ENCODE data around the gene SEPTIN1.
"Not testable (repeated sequence)": the region's sequence is repeated elsewhere in the genome, so short reads cannot be mapped to it uniquely, and the experiment has no call there.

SEPTIN1 gene

DNA sequence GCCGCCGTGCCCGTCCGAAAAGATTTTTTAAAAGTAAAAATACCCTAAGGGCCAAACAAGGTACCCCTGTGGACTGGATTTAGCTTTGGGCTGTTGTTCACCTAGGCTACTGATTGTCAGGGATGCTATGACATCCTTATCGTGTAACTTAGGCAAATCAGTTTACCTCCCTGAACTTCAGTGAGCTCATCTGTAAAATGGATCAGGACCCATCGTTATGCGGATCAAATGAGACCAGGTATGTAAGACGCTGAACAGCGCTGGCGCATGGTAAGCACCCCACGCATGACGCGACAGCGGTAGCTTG lies 24.4 kb upstream of the SEPTIN1 start:
- in situ Hi-C loops (cut with MboI; ENCODE audit: low sequenced_read_pairs) = loop anchor here (25.0 kb wide), 1 partner anchor 294 kb away; the partner anchor contains the start of genes GDPD3 and MAPK3

DNA sequence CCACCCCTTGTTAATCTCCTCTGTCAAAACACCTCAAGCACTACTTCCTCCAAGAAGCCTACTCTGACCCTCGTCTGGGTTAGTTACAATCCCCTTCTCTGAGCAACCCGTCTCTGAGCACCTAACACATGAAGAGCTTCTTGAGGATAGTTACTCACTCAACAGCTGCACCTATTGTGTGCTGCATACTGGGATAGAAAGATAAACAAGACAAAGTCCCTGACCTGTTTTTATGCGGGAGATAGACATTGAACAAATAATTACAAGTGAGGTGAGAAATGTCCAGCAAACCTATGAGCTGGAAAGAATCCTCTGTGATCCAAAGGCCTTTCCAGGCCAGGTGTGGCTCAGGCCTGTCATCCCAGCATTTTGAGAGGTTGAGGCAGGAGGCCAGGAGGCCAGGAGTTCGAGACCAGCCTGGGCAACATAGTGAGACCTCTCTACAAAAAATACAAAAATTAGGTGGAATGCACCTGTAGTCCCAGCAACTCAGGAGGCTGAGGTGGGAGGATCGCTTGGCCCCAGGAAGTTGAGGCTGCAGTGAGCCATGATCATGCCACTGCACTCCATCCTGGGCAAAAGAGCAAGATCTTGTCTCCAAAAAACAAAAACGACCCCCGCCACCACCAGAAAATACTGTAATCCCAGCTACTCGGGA lies 19.5 kb upstream of the SEPTIN1 start:
- in situ Hi-C loops (cut with MboI; ENCODE audit: low sequenced_read_pairs) = loop anchor here (5.0 to 25.0 kb wide), 2 partner anchors 50 to 290 kb away; partner anchors contain the start of genes GDPD3 and MAPK3

DNA sequence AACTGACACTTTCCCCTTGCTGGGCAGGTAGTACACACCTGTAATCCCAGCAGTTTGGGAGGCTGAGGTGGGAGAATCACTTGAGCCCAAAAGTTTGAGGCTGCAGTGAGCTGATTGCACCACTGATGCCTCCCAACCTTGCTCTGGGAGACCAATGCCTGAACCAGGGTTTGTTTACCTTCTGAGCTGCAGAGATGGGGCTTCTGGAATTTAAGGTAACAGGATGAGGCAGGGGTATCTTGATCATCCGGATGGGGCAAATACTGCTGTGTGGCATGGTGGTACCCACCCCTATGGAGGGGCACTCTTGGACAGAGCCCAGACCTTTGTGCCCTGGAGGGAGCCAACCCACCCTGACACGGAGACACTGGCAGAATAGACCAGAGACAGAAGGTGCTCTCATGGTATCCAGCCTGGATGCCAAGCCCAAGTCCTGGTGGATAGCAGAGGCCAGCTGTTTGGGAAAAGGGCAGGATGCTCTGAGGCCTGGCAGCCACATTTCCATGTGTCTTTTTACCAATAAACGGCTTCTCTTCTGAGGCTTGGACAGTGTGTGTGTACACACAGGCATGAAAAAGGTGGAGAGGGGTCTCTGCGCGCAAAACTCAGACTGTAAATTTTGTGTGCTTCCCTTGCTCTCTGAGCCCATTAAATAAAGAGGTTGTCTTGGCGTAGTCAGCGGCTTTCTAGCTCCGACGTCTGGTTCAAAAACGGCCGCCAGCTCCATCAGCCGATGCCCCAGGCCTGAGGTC lies 17.2 kb upstream of the SEPTIN1 start:
- in situ Hi-C loops (cut with MboI; ENCODE audit: low sequenced_read_pairs) = loop anchor here (5.0 to 25.0 kb wide), 2 partner anchors 47 to 287 kb away; partner anchors contain the start of genes GDPD3 and MAPK3

DNA sequence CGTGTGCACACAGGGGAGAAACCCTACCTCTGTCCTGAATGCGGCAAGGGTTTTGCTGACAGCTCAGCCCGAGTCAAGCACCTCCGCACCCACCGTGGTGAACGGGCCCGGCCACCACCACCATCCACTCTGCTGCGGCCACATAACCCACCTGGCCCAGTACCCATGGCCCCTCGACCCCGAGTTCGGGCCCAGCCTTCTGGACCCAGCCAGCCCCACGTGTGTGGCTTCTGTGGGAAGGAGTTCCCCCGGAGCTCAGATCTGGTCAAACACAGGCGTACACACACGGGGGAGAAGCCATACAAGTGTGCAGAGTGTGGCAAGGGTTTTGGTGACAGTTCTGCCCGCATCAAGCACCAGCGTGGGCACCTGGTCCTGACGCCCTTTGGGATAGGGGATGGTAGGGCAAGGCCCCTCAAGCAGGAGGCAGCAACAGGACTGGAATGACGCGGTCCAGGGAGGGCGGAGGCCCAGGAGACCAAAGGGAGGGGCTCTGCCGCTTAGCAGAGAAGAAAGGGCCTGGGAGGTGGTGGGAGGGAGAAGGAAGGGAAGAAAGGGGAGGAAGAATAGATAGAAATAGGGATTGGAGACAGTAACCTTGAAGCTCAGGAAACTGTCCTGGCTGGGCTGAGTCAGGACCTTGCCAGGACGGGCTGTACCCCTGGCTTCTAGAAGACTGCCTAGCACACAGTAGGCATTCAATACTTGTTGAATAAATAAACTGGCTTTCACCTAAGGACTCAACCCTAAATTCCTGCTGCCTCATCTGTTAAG lies 16.5 kb upstream of the SEPTIN1 start:
- in situ Hi-C loops (cut with MboI; ENCODE audit: low sequenced_read_pairs) = no loop called here

DNA sequence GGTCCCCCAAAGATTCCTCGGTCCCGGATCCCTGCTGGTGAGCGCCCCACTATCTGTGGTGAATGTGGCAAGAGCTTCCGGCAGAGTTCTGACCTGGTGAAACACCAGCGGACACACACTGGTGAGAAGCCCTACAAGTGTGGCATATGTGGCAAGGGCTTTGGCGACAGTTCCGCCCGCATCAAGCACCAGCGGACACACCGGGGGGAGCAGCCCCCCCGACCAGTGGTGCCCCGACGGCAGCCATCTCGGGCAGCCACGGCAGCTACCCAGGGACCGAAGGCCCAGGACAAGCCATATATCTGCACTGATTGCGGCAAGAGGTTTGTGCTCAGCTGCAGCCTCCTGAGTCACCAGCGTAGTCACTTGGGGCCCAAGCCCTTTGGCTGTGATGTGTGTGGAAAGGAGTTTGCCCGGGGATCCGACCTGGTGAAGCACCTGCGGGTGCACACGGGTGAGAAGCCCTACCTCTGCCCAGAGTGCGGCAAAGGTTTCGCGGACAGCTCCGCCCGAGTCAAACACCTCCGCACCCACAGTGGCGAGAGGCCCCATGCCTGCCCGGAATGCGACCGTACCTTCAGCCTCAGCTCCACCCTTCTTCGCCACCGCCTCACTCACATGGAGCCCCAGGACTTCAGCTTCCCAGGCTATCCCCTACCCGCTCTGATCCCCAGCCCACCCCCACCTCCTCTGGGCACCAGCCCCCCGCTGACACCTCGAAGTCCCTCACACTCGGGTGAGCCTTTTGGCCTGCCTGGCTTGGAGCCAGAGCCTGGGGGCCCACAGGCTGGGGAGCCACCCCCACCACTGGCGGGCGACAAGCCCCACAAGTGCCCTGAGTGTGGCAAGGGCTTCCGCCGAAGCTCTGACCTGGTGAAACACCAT lies 15.7 kb upstream of the SEPTIN1 start:
- in situ Hi-C loops (cut with MboI; ENCODE audit: low sequenced_read_pairs) = no loop called here

DNA sequence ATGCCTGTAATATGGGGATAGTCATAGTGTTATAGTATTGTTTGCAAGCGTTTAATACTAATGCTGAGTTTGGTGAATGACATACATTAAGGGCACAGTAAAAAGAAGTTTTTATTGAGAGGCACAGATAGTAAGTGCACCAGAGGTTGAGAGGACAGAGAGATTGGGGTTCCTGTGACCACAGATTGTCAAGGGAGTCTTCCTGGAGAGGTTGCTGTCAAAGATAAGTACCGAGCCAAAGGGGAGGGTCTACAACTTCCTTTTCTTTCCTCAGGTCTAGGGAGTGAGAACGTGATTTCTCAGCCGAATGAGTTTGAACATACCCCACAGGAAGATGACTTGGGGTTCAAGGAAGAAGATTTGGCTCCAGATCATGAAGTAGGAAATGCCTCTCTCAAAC lies 14.7 kb upstream of the SEPTIN1 start:
- in situ Hi-C loops (cut with MboI; ENCODE audit: low sequenced_read_pairs) = no loop called here

DNA sequence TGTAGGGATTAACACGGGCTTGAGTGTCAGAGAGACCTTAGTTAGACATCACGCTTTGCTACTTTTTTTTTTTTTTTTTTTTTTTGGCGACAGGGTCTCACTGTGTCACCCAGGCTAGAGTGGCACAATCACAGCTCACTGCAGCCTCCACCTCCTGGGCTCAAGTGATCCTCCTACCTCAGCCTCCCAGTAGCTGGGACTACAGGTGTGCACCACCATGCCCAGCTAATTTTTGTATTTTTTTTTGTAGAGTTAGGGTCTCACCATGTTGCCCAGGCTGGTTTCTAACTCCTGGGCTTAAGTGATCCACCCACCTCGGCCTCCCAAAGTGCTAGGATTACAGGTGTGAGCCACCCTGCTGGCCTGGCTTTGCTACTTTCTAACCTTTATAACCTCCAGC lies 14.3 kb upstream of the SEPTIN1 start:
- in situ Hi-C loops (cut with MboI; ENCODE audit: low sequenced_read_pairs) = not testable (repeated sequence)

DNA sequence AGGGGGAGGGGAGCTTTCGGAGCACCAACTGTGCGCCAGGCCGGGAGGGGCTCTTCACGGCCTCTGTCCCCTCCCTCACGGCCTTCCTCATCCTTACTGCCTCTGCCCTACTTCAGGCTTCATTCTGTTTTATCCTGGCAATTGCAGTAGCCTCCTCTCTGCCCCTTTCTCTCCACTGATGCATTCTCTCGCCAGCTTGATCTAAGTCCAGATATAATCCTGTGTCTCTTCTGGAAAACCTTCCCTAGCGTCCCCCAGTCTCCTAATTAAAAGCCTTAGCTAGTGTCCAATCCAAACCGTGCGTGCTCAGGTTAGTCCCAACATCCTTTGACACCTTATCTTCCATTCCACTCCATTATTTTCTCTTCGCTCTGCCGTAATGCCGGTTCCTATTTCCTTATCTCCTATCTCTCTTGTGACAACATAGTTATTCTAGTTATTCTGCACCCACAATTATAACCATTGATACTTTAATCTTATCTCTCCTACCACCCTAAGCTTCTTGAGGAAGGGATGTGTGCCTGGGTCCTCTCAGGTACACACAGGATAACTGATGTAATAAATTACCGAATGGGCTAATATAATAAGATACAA lies 13.7 kb upstream of the SEPTIN1 start:
- in situ Hi-C loops (cut with MboI; ENCODE audit: low sequenced_read_pairs) = no loop called here

DNA sequence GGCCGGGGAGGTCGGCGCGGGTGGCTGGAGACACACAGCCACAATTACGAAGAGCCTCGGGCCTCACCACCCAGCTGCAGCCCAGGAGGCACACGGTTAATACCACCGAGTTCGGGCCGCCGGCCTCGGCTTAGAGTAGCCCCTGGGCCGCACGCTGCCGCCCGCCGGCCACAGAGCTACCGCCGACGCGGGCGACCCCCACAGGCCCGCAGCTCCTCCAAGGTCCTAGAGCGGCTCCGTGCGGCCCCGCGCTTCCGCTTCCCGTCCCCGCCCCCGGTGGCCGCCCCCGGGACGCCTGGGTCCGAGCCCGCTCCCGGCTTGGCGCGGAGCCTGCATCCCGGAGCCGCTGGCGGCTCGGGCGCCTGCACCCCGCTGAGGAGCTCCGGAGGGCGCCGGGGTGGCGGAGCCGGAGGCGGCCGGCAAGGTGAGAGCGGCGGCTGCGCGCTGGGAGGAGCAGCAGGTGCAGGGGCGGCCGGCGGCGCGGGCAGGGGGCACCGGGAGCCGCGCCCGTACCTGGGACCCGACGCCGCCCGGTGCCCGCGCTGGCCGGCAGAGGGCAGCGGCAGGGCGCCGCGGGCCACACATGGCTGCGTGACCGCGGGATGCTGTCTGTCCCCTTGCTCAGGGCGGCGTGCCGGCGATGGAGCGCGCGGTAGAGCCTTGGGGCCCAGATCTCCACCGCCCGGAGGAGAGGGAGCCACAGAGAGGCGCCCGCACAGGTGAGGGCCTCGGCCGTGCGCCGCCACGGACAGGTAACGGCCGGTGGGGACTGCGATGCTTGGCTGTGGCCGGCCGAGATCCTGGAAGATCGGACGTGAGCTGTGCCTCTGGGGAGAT lies 13.0 kb upstream of the SEPTIN1 start, which contains the start of gene ZNF48:
Gene ZNF48 (plus strand): TSS at position 266 of the 837 bp plus-strand sequence. CDS start 375 bp downstream, at position 641.
- in situ Hi-C loops (cut with MboI; ENCODE audit: low sequenced_read_pairs) = no loop called here

DNA sequence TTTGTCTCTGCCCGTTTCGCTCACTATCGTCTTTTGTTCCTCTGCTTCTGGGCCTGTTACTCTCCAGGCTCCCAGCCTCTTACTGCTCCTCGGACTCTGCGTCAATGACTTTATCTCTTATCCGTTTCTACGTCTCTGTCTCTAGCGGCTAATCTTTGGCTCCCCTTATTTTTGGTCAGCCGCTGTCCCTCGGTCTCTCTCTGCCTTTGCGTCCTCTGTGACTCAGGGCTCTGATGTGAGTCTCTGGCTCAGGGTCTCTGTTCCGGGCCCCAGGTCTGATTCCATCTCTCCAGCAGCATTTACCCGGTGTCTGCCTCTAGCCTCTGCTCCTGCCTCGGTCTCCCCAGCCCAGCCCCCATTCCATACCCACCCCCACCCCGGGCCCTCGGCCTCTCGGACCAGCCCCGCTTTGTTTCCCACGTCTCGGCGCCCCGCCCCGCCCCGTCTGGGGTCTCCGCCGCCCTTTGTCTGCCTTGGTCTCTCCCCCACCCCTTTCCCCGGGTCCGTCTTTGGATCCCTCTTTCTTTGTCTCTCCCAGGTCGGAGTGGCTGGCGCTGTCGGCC lies 12.3 kb upstream of the SEPTIN1 start:
- in situ Hi-C loops (cut with MboI; ENCODE audit: low sequenced_read_pairs) = no loop called here

DNA sequence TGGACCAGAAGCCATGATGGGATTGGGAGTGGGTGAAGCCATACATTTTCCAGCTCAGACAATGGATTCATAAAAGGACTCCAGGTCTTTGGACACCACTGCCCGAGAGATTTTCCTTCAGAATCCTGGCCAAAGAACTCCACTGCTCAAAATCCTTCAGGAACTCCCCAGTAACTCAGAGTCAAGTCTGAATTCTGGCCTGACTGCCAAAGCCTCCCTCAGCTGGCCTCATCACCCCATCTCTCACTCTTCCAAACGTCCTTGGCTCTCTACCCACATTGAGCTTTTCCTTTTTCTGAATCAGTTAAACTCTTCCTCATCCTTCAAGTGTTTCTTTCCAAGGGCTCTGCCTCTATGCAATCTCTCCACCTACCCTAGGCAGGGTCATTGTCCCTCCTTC lies 1.2 kb upstream of the SEPTIN1 start:
- in situ Hi-C loops (cut with MboI; ENCODE audit: low sequenced_read_pairs) = no loop called here

DNA sequence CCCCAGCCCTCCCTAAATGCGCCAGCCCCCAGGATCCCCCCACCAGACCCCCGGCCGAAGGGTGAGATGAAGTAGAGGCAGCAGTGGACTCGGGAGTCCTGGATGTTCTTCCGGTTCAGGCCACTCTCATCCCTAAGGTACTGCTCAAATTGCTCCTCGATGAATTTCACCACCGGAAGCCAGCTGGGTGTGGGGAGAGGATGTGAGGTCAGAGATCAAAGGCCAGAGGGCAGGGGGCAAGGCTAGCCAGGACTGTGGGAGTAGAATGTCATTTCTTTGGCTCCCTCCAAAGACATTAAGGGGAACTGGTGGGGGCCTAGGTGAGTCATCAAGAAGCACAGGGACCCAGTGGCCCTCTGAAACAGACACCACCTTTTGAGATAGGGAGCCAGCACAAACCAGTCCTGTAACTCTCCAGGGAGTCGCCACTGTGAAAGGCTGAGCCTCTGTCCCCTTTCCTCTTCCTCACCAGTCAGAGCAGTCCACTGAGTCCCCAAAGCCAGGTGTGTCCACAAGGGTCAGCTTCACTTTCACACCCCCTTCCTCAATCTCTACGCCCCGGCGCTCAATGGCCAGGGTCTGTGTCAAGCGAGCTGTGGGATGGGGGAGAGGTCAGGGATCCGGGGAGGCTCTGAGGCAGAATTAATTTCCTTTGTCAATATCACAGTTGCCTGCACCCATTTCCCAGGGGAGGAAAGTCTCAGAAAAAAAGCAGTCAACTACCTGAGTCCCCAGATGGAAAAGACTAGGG lies 895 bp downstream of the SEPTIN1 start:
- in situ Hi-C loops (cut with MboI; ENCODE audit: low sequenced_read_pairs) = no loop called here

DNA sequence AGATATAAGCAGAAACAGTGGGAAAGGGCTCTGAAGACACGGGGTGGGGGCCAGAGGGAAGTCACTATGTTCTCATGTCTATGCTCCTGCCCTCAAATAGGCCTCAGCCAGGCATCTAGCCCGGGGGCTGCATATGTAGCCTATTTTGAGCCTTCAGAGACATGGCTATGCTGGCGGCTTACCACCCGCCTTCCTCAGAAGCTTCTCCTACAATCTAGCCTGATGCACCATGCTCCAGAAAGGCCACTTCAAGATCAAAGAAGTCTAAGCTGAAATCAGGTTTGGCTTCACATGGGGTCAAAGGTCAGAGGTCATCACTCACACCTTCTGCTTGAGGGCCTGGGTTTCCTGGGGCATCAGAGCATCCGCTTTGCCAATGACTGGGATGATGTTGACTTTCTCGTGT lies 1.6 kb downstream of the SEPTIN1 start:
- in situ Hi-C loops (cut with MboI; ENCODE audit: low sequenced_read_pairs) = no loop called here

DNA sequence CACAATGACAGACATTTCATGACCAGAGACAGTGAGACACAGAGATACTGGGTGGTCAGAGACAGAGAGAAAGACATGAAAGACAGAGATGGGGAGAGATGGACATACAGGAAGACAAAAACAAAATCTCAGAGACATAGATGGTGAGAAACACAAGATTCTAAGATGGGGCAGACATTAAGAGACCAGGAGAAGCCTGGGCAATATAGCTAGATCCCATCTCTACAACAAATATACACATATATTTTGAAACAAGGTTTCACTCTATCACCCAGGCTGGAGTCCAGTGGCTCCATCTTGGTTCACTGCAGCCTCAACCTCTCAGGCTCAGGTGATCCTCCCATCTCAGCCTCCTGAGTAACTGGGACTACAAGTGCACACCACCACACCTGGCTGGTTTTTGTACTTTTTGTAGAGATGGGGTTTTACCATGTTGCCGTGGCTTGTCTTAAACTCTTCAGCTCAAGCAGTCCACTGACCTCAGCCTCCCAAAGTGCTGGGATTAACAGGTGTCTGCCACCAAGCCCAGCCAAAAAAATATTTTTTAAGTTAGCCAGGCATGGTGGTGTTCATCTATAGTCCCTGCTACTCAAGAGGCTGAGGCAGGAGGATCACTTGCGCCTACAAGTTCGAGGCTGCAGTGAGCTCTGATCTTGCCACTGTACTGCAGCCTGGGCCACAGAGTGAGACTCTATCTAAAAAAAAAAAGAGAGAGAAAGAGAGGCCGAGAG lies 2.1 kb downstream of the SEPTIN1 start:
- in situ Hi-C loops (cut with MboI; ENCODE audit: low sequenced_read_pairs) = no loop called here

DNA sequence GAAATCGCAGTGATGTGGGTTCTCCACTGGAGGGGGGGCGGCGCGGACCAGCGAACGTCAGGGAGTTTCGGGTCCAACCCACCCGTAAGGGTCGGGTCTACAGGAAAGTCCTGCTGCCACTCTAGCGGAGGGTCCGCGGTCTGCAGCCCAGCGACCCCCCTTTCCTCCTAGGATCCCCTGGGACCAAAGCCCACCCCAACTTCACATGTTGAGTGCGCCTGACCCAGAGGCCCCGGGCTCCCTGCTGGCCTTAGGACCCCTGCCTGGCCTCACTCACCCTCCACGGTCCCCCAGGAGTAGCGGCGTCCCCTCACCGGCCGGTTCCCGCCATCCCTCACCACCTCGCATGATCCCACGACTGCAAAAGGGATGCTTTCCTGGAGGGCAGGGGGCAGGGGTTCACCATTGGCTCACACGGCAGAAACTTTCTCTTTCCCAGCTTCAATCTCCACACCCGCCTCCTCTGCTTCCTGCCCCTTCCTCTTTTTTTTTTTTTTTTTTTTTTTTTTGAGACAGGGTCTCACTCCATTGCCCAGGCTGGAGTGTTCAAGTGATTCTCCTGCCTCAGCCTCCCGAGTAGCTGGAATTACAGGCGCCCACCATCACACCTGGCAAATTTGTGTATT lies 3.1 kb downstream of the SEPTIN1 start:
- in situ Hi-C loops (cut with MboI; ENCODE audit: low sequenced_read_pairs) = no loop called here

DNA sequence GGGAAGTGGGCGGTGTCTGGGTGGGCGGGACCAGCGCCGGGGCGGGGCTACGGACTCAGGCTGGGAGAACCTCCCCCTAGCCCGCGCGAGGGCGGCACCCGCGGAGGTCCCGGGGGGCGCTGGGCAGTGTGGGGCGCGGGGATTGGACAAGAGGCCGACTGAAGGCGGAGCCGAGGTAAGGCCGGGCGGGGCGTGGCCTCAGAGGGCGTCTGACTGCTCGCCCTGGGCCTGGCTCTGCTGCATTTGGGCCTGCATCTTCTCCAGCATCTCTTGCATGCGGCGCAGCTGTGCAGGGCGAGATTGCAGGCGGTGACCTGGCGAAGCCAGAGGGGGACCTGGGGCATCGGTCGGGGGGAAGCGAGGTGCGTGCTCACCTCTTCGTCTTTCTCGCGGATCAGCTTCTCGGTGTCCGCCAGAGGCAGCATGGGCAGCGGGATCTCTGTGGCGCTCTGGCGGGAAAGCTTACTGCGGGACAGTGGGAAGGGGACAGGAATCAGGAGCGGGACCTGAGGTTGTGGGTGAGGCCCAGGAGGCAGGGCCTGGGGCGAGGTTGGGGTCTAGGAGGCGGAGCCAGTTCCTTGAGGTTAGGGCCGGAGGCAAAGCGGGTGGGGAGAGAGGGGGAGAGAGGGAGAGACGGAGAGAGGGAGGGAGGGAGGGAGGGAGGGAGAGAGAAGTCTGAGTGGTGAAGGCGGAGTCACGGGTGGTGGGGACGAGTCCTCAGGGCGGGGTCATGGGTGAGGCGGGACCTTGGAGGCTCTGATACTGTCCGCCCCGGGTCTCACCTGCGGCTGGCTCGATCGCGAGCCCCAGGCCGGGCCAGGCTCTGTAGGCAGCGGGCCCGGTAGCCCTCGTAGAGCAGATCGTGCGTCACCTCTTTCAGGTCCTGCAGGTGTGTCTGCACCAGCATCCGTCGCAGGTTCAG lies 3.9 kb downstream of the SEPTIN1 start:
- in situ Hi-C loops (cut with MboI; ENCODE audit: low sequenced_read_pairs) = no loop called here
